ENCODE measurements around the gene LINS1. TPM values are rescaled to one million over a fixed set of nuclear protein-coding genes. Genes with fewer than 3 reads are reported as not detected.

LINS1 gene
- total RNA-seq, 1 donor from 2014 or later: 15.0 TPM

DNA sequence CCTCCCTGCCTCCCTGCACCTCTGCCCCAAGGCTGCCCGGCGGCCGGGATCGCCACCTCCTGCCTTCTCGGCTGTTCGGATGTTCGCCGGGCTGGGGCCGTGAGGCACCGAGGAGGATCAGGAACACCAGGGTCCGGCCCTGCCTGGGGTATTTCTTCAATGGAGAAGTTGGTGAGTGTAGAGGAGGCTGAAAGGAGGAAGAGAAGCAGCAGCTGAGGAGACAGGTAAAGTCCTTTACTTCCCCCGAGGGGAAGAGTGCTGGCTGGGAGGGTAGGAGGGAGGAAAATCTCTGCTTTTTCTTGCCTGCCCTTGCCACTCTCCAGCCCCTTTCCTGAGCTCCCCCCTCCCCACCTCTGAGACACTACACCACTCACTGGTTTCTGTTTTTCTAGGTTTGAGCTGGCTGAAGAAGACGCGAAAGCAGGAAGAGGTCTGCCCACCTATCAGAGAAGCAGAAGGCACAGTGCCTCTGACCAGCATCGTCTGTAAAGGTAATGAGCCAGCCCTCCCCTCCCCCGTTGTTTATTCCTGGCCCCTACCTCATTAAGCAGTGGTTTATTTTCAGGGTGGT lies 924 bp upstream of the LINS1 start:
- H3K27me3 Mint-ChIP-seq (ENCODE audit: unreplicated experiment): no peaks in the 10 kb centered on the region
- TF ChIP-seq, protein P1, sequence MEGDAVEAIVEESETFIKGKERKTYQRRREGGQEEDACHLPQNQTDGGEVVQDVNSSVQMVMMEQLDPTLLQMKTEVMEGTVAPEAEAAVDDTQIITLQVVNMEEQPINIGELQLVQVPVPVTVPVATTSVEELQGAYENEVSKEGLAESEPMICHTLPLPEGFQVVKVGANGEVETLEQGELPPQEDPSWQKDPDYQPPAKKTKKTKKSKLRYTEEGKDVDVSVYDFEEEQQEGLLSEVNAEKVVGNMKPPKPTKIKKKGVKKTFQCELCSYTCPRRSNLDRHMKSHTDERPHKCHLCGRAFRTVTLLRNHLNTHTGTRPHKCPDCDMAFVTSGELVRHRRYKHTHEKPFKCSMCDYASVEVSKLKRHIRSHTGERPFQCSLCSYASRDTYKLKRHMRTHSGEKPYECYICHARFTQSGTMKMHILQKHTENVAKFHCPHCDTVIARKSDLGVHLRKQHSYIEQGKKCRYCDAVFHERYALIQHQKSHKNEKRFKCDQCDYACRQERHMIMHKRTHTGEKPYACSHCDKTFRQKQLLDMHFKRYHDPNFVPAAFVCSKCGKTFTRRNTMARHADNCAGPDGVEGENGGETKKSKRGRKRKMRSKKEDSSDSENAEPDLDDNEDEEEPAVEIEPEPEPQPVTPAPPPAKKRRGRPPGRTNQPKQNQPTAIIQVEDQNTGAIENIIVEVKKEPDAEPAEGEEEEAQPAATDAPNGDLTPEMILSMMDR (IDR thresholded peaks at IDR 0.05; ENCODE audit: partially characterized antibody, unreplicated experiment): no peak
- H3K27ac Mint-ChIP-seq (ENCODE audit: unreplicated experiment): no peak overlapping the region
- peaks cover 2% of the 10 kb centered on the region for H3K4me1 Mint-ChIP-seq (ENCODE audit: low read depth, unreplicated experiment)
- no peaks in the 10 kb centered on the region for H3K9me3 Mint-ChIP-seq (ENCODE audit: unreplicated experiment)
- H3K4me3 Mint-ChIP-seq (ENCODE audit: unreplicated experiment): peak overlapping the region; percentile 95
- DNase-seq: peak; percentile 70
- no peaks in the 10 kb centered on the region for H3K36me3 Mint-ChIP-seq (ENCODE audit: unreplicated experiment)

DNA sequence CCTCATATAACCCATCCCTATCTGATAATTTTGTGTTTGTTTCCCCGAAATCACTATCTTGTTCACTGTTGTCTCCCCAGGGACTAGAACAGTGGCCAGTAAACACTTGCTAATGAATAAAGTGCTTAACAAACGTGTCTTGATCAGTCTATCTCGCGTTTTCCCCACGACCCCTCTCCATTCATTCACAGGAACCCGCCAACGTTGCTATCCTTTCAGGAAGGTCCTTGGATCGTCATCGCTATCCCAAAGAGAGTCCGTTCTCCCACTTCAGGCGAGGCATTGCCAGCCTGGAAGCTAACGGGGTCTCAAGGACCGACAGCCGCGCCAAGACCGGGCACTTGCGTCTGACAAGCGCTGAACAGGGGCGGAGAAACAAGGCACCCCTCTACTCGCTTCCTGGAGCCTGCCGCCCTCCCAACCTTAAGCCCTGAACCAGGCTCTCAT lies 344 bp downstream of the LINS1 start:
- TF ChIP-seq, protein P1 (IDR thresholded peaks at IDR 0.05; ENCODE audit: partially characterized antibody, unreplicated experiment): no peak
- Mint-ChIP-seq H3K4me1 (ENCODE audit: low read depth, unreplicated experiment) (peaks cover 2% of the 10 kb centered on the region), H3K9me3 (ENCODE audit: unreplicated experiment) (no peaks in the 10 kb centered on the region), H3K27me3 (ENCODE audit: unreplicated experiment) (no peaks in the 10 kb centered on the region), H3K36me3 (ENCODE audit: unreplicated experiment) (no peaks in the 10 kb centered on the region), H3K27ac (ENCODE audit: unreplicated experiment) (no peak overlapping the region), H3K4me3 (ENCODE audit: unreplicated experiment) (no peak overlapping the region)
- no peak for DNase-seq

DNA sequence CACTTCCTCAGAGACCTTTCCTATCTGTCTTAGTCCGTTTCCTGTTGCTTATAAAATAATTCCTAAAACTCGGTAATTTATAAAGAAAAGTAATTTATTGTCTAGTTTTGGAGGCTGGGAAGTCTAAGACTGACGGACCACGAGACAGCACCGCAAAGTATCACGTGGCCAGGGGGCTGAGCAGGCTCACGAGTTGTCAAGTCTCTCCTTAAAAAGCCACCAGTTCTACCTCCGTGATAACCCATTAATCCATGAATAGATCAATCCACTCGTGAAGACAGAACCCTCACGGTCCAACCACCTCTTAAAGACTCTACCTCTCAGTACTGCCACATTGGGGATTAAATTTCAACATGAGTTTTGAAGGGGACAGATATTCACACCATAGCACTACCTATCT lies 821 bp downstream of the LINS1 start:
- peaks cover 2% of the 10 kb centered on the region for H3K4me1 Mint-ChIP-seq (ENCODE audit: low read depth, unreplicated experiment)
- no peaks in the 10 kb centered on the region for H3K36me3 Mint-ChIP-seq (ENCODE audit: unreplicated experiment)
- H3K27ac Mint-ChIP-seq (ENCODE audit: unreplicated experiment): no peak overlapping the region
- TF ChIP-seq, protein P1 (IDR thresholded peaks at IDR 0.05; ENCODE audit: partially characterized antibody, unreplicated experiment): no peak
- no peaks in the 10 kb centered on the region for H3K27me3 Mint-ChIP-seq (ENCODE audit: unreplicated experiment)
- no peaks in the 10 kb centered on the region for H3K9me3 Mint-ChIP-seq (ENCODE audit: unreplicated experiment)
- H3K4me3 Mint-ChIP-seq (ENCODE audit: unreplicated experiment): no peak overlapping the region
- DNase-seq: peak; percentile 27

DNA sequence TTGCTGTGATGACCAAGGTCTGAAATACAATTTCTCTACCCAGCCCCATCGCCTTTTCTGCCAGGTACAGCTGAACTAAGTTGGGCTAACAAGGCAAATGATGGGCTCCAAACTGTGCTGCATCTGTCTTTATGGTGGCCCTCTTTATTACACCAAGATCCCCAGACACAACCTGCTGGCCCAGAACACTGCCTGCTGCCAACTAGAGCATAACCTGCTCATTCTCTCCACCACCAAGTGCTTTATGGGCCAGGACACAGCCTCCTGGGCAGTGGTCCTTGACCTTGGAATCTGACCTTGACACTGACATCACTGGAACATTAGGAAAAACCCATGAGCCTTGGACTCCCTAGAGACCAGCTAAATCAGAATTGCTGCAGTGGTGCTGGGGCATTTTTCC lies 3.3 kb downstream of the LINS1 start:
- Mint-ChIP-seq H3K27ac (ENCODE audit: unreplicated experiment) (no peak overlapping the region), H3K4me3 (ENCODE audit: unreplicated experiment) (no peak overlapping the region), H3K9me3 (ENCODE audit: unreplicated experiment) (no peaks in the 10 kb centered on the region), H3K27me3 (ENCODE audit: unreplicated experiment) (no peaks in the 10 kb centered on the region), H3K36me3 (ENCODE audit: unreplicated experiment) (no peaks in the 10 kb centered on the region), H3K4me1 (ENCODE audit: low read depth, unreplicated experiment) (peaks cover 2% of the 10 kb centered on the region)
- TF ChIP-seq, protein P1 (IDR thresholded peaks at IDR 0.05; ENCODE audit: partially characterized antibody, unreplicated experiment): no peak
- DNase-seq: no peak

DNA sequence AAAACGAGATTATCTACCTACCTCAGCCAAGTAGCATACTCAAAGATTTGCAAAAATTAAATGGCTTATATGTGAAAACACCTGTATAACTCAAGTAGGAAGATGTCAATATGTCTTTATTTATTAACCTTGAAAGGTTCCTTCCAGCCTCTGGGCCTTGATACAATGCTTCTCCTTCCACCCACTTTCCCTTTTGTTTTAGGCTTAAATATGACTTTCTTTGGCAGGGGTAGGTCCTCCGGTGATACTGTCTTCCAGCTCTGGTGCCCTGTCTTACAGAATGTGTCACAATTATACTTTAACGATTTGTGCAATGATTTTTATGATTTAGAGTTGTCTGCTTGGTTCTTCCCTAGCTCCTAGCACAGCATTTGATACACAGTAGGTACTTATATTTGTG lies 4.1 kb downstream of the LINS1 start:
- Mint-ChIP-seq H3K4me1 (ENCODE audit: low read depth, unreplicated experiment) (no peaks in the 10 kb centered on the region), H3K36me3 (ENCODE audit: unreplicated experiment) (no peaks in the 10 kb centered on the region), H3K27me3 (ENCODE audit: unreplicated experiment) (no peaks in the 10 kb centered on the region), H3K9me3 (ENCODE audit: unreplicated experiment) (no peaks in the 10 kb centered on the region), H3K27ac (ENCODE audit: unreplicated experiment) (no peak overlapping the region), H3K4me3 (ENCODE audit: unreplicated experiment) (no peak overlapping the region)
- DNase-seq: no peak
- TF ChIP-seq, protein P1 (IDR thresholded peaks at IDR 0.05; ENCODE audit: partially characterized antibody, unreplicated experiment): no peak

Data from glutamatergic neuron (in vitro differentiated cells).